NCI-H1436 (cell line): Measurements from ENCODE around the gene ARHGAP10.

Experiments
- DNase-seq: peaks from one replicate; lab custom pipeline; 2025; lab: John Stamatoyannopoulos, UW

ARHGAP10 gene

GRCh38 chr4:147950261-147950660 lies 218.4 kb downstream of the ARHGAP10 start:
- DNase-seq, result no peak

GRCh38 chr4:147950841-147951240 lies 219.0 kb downstream of the ARHGAP10 start:
- no peak for DNase-seq

GRCh38 chr4:147954850-147955249 lies 223.0 kb downstream of the ARHGAP10 start:
- no peak for DNase-seq

- no peak for DNase-seq
Observed at GRCh38 chr4:147955827-147956558, 224.1 kb downstream of the ARHGAP10 start.

GRCh38 chr4:147957446-147957845 lies 225.6 kb downstream of the ARHGAP10 start:
- DNase-seq, result no peak

GRCh38 chr4:147958057-147958456 lies 226.2 kb downstream of the ARHGAP10 start:
- DNase-seq, result no peak

GRCh38 chr4:147958489-147959065 lies 226.7 kb downstream of the ARHGAP10 start:
- DNase-seq, result no peak

GRCh38 chr4:147960971-147961370 lies 229.1 kb downstream of the ARHGAP10 start:
- no peak for DNase-seq

GRCh38 chr4:147963839-147964238 lies 232.0 kb downstream of the ARHGAP10 start:
- no peak for DNase-seq

GRCh38 chr4:147964266-147964880 lies 232.5 kb downstream of the ARHGAP10 start:
- no peak for DNase-seq

- DNase-seq, result no peak
Observed at GRCh38 chr4:147965056-147965455, 233.2 kb downstream of the ARHGAP10 start.

- no peak for DNase-seq
Observed at GRCh38 chr4:147965873-147966272, 234.0 kb downstream of the ARHGAP10 start.

GRCh38 chr4:147968641-147969040 lies 236.8 kb downstream of the ARHGAP10 start:
- no peak for DNase-seq

- DNase-seq, result no peak
Observed at GRCh38 chr4:147969573-147970385, 237.9 kb downstream of the ARHGAP10 start.

GRCh38 chr4:147971116-147971515 lies 239.2 kb downstream of the ARHGAP10 start:
- no peak for DNase-seq

- no peak for DNase-seq
Observed at GRCh38 chr4:147975325-147975724, 243.4 kb downstream of the ARHGAP10 start.

GRCh38 chr4:147975933-147976928 lies 244.3 kb downstream of the ARHGAP10 start:
- no peak for DNase-seq

- no peak for DNase-seq
Observed at GRCh38 chr4:147980586-147980985, 248.7 kb downstream of the ARHGAP10 start.

GRCh38 chr4:147981305-147981704 lies 249.4 kb downstream of the ARHGAP10 start:
- no peak for DNase-seq

- DNase-seq, result peak; percentile 13
Observed at GRCh38 chr4:147984065-147984777, 252.3 kb downstream of the ARHGAP10 start.

GRCh38 chr4:147984778-147985138 lies 252.9 kb downstream of the ARHGAP10 start:
- DNase-seq, result no peak
